ENCODE results near the gene ARID5A. TPM values are rescaled to one million over a fixed set of nuclear protein-coding genes. Genes with fewer than 3 reads are reported as not detected.

ARID5A gene
- total and polyA plus RNA-seq, 2 of the 13 experiments (the other 11 are each of a cell fraction or from before 2014, with no cell fraction given), result 6.0 to 9.5 TPM

DNA sequence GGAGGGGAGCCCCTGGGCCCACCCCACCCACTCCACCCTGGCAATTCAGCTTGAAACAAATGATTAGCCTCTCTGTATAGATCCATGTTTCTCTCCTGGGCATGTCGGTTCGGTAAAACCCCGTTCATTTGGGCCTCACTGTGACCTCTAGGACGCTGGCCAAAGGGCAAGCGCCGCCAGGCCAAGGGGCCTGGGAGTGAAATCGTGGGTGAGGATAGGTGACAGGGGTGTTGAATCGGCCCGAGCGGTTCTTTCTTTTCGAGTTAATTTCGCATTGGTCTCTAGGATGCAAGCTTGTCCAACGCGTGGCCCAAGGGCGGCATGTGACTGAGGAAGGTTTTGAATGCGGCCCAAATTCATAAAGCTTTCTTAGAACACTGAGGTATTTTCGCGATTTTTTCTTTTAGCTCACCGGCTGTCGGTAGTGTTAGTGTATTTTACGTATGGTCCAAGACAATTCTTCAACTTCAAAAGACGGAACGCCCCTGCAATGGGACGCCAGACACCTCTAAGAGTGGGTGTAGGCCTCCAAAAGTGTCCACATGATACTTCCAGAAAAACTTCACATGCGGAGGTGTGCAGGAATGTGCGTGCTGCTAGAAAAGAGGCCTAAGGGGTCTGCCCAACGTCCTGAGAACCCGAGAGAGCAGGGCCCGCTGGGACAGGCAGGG, 9.8 kb upstream of the ARID5A start:
- no peaks in the 10 kb centered on the region for H3K36me3 ChIP-seq (replicated peaks in 1 of 2; ENCODE audit: control insufficient read depth in 1 of 2, insufficient read depth in 2 of 2, low read length in 2 of 2)
- 60% methylated on average over 29 of the region's 29 CpGs for WGBS (ENCODE audit: low lambda C conversion rate)
- H3K79me2 ChIP-seq (ENCODE audit: insufficient read depth, low read length), result no peaks in the 10 kb centered on the region
- ChIA-PET CTCF (ENCODE audit: low intra/inter-chr PET ratio, low total read pairs) (no interaction called here), POLR2A (no interaction called here)
- no TSS peak for BruUV-seq (replicated peaks)
- intact Hi-C loops (cut with micrococcal nuclease; ENCODE audit: unreplicated experiment) (no loop called here), in situ Hi-C loops (cut with HindIII; ENCODE audit: extremely low pct_ligation_motif_present, low pct_unique_long_range_greater_than_20kb) (no loop called here)
- H3K4me1 ChIP-seq (ENCODE audit: insufficient read depth, low read length), result peaks cover 8% of the 10 kb centered on the region; the same call in 1 of the 2 replicates
- H4K20me1 ChIP-seq (ENCODE audit: insufficient read depth, low read length), result no peaks in the 10 kb centered on the region
- no peak overlapping the region for H2AFZ ChIP-seq (ENCODE audit: low read length)
- no peak for DNase-seq (ENCODE audit: low spot score)
- FAIRE-seq, result no peak
- TF ChIP-seq EZH2 (conservative IDR thresholded peaks at IDR 0.05; ENCODE audit: low read depth, low read length) (0 out of 2 replicates have a peak, but pooled peaks have one; percentile 29), NFE2 (CRISPR knock-in tag; IDR thresholded peaks at IDR 0.05) (no peak)
- H3K27ac ChIP-seq (ENCODE audit: extremely low read length, insufficient read depth, low read length), result no peak overlapping the region
- H3K27me3 ChIP-seq (ENCODE audit: control insufficient read depth in 1 of 2, insufficient read depth in 2 of 2, low read length in 2 of 2), result peaks cover 22 to 74% of the 10 kb centered on the region in 2 experiments
- no peaks in the 10 kb centered on the region for H3K9me3 ChIP-seq (ENCODE audit: low read length)
- H3K4me2 ChIP-seq (ENCODE audit: low read depth, low read length), result no peak overlapping the region
- no peak overlapping the region for H3K4me3 ChIP-seq (replicated peaks in 1 of 3; ENCODE audit: insufficient read depth in 1 of 3, low read depth in 2 of 3, low read length in 3 of 3)
- H3K9ac ChIP-seq (ENCODE audit: insufficient read depth, low read depth, low read length), result no peak overlapping the region
- ATAC-seq, result no peak; the same call in 2 of the 3 replicates

DNA sequence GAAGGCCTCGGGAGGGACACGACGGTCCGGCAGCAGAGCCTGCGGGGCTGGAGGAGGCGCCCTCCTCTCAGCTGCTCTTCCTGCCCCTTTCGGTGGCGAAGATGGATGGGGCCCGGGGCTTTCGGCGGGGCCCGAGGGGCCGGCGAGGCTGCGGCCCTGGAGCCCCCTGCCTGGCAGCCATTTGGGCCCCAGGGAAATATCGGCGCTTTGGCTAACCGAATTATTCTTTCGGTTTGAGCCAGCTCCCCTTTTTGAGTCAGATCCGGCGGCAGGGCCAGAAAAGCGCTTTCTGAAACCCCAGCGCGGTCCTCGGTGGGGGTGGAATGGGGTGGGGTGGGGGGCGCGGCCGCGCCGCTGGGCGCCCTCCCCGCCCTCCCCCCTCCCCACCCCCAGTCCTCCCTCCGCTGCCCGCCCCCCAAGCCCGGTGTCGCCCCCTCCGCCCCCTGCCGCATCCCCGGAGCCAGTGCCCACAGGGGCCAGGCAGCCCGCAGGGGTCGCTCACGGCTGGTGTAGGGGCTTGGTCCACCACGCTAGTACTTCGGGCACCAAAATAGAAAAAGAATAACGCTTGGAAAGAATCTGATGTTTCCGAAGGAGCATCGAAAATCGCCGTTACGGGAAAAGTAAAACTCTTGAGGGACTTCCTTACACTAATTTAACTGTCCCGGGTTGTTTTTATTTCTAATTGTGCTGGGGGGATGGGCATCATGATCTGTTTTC, 9.1 kb upstream of the ARID5A start:
- H3K79me2 ChIP-seq (ENCODE audit: insufficient read depth, low read length), result no peaks in the 10 kb centered on the region
- ATAC-seq, result no peak
- peaks cover 22 to 76% of the 10 kb centered on the region in 2 experiments for H3K27me3 ChIP-seq (ENCODE audit: control insufficient read depth in 1 of 2, insufficient read depth in 2 of 2, low read length in 2 of 2)
- WGBS (ENCODE audit: low lambda C conversion rate), result 67% methylated on average over 51 of the region's 51 CpGs
- no peaks in the 10 kb centered on the region for H3K9me3 ChIP-seq (ENCODE audit: low read length)
- intact Hi-C loops (cut with micrococcal nuclease; ENCODE audit: unreplicated experiment) (no loop called here), in situ Hi-C loops (cut with HindIII; ENCODE audit: extremely low pct_ligation_motif_present, low pct_unique_long_range_greater_than_20kb) (no loop called here)
- ChIA-PET POLR2A (no interaction called here), CTCF (ENCODE audit: low intra/inter-chr PET ratio, low total read pairs) (no interaction called here)
- H3K36me3 ChIP-seq (replicated peaks in 1 of 2; ENCODE audit: control insufficient read depth in 1 of 2, insufficient read depth in 2 of 2, low read length in 2 of 2), result no peaks in the 10 kb centered on the region
- H3K27ac ChIP-seq (ENCODE audit: extremely low read length, insufficient read depth, low read length), result no peak overlapping the region
- H2AFZ ChIP-seq (ENCODE audit: low read length), result no peak overlapping the region
- H3K4me1 ChIP-seq (ENCODE audit: insufficient read depth, low read length), result peaks cover 15% of the 10 kb centered on the region; the same call in 1 of the 2 replicates
- H3K9ac ChIP-seq (ENCODE audit: insufficient read depth, low read depth, low read length), result no peak overlapping the region
- H3K4me2 ChIP-seq (ENCODE audit: low read depth, low read length), result no peak overlapping the region
- no peak for FAIRE-seq
- DNase-seq (ENCODE audit: low spot score), result no peak
- no peak overlapping the region for H3K4me3 ChIP-seq (replicated peaks in 1 of 3; ENCODE audit: insufficient read depth in 1 of 3, low read depth in 2 of 3, low read length in 3 of 3)
- BruUV-seq (replicated peaks), result no TSS peak
- H4K20me1 ChIP-seq (ENCODE audit: insufficient read depth, low read length), result no peaks in the 10 kb centered on the region
- TF ChIP-seq CEBPG (CRISPR knock-in tag; IDR thresholded peaks at IDR 0.05), result no peak
- no peak for TF ChIP-seq ZNF674 (CRISPR knock-in tag; IDR thresholded peaks at IDR 0.05; ENCODE audit: low read depth)
- TF ChIP-seq ZNF558 (CRISPR knock-in tag; IDR thresholded peaks at IDR 0.05; ENCODE audit: borderline replicate concordance), result no peak
- TF ChIP-seq, protein P1, sequence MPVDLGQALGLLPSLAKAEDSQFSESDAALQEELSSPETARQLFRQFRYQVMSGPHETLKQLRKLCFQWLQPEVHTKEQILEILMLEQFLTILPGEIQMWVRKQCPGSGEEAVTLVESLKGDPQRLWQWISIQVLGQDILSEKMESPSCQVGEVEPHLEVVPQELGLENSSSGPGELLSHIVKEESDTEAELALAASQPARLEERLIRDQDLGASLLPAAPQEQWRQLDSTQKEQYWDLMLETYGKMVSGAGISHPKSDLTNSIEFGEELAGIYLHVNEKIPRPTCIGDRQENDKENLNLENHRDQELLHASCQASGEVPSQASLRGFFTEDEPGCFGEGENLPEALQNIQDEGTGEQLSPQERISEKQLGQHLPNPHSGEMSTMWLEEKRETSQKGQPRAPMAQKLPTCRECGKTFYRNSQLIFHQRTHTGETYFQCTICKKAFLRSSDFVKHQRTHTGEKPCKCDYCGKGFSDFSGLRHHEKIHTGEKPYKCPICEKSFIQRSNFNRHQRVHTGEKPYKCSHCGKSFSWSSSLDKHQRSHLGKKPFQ (CRISPR knock-in tag; IDR thresholded peaks at IDR 0.05; ENCODE audit: insufficient replicate concordance), result no peak
- TF ChIP-seq, protein P2, sequence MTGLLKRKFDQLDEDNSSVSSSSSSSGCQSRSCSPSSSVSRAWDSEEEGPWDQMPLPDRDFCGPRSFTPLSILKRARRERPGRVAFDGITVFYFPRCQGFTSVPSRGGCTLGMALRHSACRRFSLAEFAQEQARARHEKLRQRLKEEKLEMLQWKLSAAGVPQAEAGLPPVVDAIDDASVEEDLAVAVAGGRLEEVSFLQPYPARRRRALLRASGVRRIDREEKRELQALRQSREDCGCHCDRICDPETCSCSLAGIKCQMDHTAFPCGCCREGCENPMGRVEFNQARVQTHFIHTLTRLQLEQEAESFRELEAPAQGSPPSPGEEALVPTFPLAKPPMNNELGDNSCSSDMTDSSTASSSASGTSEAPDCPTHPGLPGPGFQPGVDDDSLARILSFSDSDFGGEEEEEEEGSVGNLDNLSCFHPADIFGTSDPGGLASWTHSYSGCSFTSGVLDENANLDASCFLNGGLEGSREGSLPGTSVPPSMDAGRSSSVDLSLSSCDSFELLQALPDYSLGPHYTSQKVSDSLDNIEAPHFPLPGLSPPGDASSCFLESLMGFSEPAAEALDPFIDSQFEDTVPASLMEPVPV (CRISPR knock-in tag; IDR thresholded peaks at IDR 0.05), result no peak
